ENCODE data around the gene BIRC6. TPM values are rescaled to one million over a fixed set of nuclear protein-coding genes. Genes with fewer than 3 reads are reported as not detected.
"Not testable (repeated sequence)": the region's sequence is repeated elsewhere in the genome, so short reads cannot be mapped to it uniquely, and the experiment has no call there.

Gene BIRC6
- total RNA-seq, 2 experiments from 2014 or later: 81.2 to 125 TPM

- no peak for DNase-seq (ENCODE audit: low spot score)
- no peak for TF ChIP-seq EZH2phosphoT487 (IDR thresholded peaks at IDR 0.05; ENCODE audit: borderline replicate concordance, low read depth, low read length)
- no peak for TF ChIP-seq CTCF (conservative IDR thresholded peaks at IDR 0.05; ENCODE audit: low read length)
- Histone ChIP-seq H3K36me3 (ENCODE audit: insufficient read depth, low read length) (peaks cover 83% of the 10 kb centered on the region), H3K9me2 (ENCODE audit: insufficient read depth, low read length) (no peaks in the 10 kb centered on the region), H3K27ac (ENCODE audit: low read depth, low read length, poor library complexity, severe bottlenecking) (no peak overlapping the region), H3K4me1 (ENCODE audit: insufficient read depth, low read length, poor library complexity, severe bottlenecking) (no peaks in the 10 kb centered on the region), H4K20me1 (ENCODE audit: insufficient read depth, low read length) (peaks cover 13% of the 10 kb centered on the region), H3K4me2 (ENCODE audit: low read length) (no peak overlapping the region), H3K79me2 (ENCODE audit: insufficient read depth, low read depth, low read length) (peaks cover 100% of the 10 kb centered on the region), H2AFZ (ENCODE audit: low read length) (no peak overlapping the region), H3K9me3 (ENCODE audit: low read length) (no peaks in the 10 kb centered on the region), H3K4me3 (ENCODE audit: low read depth, low read length, poor library complexity, severe bottlenecking) (no peak overlapping the region)
- intact Hi-C loops (cut with micrococcal nuclease; ENCODE audit: unreplicated experiment): no loop called here
- no TSS peak for BruUV-seq (replicated peaks)
- POLR2A ChIA-PET: interaction anchor here (0.5 to 1.9 kb wide), 3 partner anchors 9 to 60 kb away, joined by 3 to 17 read pairs (median 4); no protein-coding TSS in a partner anchor
- CTCF ChIA-PET (ENCODE audit: unreplicated experiment): no interaction called here
These were observed 12.4 kb downstream of the BIRC6 start for GRCh38 chr2:32369222-32369621.

- H3K36me3 ChIP-seq (ENCODE audit: insufficient read depth, low read length): peaks cover 67% of the 10 kb centered on the region
- intact Hi-C loops (cut with micrococcal nuclease; ENCODE audit: unreplicated experiment); H3K27ac ChIP-seq (ENCODE audit: low read depth, low read length, poor library complexity, severe bottlenecking); H3K9me3 ChIP-seq (ENCODE audit: low read length); H3K4me2 ChIP-seq (ENCODE audit: low read length); H3K4me1 ChIP-seq (ENCODE audit: insufficient read depth, low read length, poor library complexity, severe bottlenecking); CTCF ChIA-PET (ENCODE audit: unreplicated experiment); H3K4me3 ChIP-seq (ENCODE audit: low read depth, low read length, poor library complexity, severe bottlenecking); BruUV-seq (replicated peaks); H3K9me2 ChIP-seq (ENCODE audit: insufficient read depth, low read length); DNase-seq (ENCODE audit: low spot score); POLR2A ChIA-PET; H2AFZ ChIP-seq (ENCODE audit: low read length): not testable (repeated sequence)
- H3K79me2 ChIP-seq (ENCODE audit: insufficient read depth, low read depth, low read length): peaks cover 100% of the 10 kb centered on the region
- peaks cover 21% of the 10 kb centered on the region for H4K20me1 ChIP-seq (ENCODE audit: insufficient read depth, low read length)
These were observed 14.1 kb downstream of the BIRC6 start for GRCh38 chr2:32370942-32371341.

GRCh38 chr2:32372519-32373182, 15.8 kb downstream of the BIRC6 start:
- H4K20me1 ChIP-seq (ENCODE audit: insufficient read depth, low read length): peaks cover 35% of the 10 kb centered on the region
- no TSS peak for BruUV-seq (replicated peaks)
- CTCF ChIA-PET (ENCODE audit: unreplicated experiment): no interaction called here
- TF ChIP-seq EZH2phosphoT487 (IDR thresholded peaks at IDR 0.05; ENCODE audit: borderline replicate concordance, low read depth, low read length) (no peak), CTCF (conservative IDR thresholded peaks at IDR 0.05; ENCODE audit: low read length) (no peak)
- H2AFZ ChIP-seq (ENCODE audit: low read length): no peak overlapping the region
- no peaks in the 10 kb centered on the region for H3K4me1 ChIP-seq (ENCODE audit: insufficient read depth, low read length, poor library complexity, severe bottlenecking)
- H3K4me3 ChIP-seq (ENCODE audit: low read depth, low read length, poor library complexity, severe bottlenecking): no peak overlapping the region
- H3K9me2 ChIP-seq (ENCODE audit: insufficient read depth, low read length): no peaks in the 10 kb centered on the region
- no peak overlapping the region for H3K27ac ChIP-seq (ENCODE audit: low read depth, low read length, poor library complexity, severe bottlenecking)
- POLR2A ChIA-PET: no interaction called here
- no peak for DNase-seq (ENCODE audit: low spot score)
- H3K9me3 ChIP-seq (ENCODE audit: low read length): no peaks in the 10 kb centered on the region
- H3K36me3 ChIP-seq (ENCODE audit: insufficient read depth, low read length): peaks cover 56% of the 10 kb centered on the region
- intact Hi-C loops (cut with micrococcal nuclease; ENCODE audit: unreplicated experiment): no loop called here
- H3K4me2 ChIP-seq (ENCODE audit: low read length): no peak overlapping the region
- peaks cover 100% of the 10 kb centered on the region for H3K79me2 ChIP-seq (ENCODE audit: insufficient read depth, low read depth, low read length)
